Measurements from ENCODE around the gene SULT6B1.

- TF ChIP-seq CTCF (IDR thresholded peaks at IDR 0.05; ENCODE audit: extremely low read depth in 1 of 2, insufficient read depth in 1 of 2, low read depth in 1 of 2, low read length in 2 of 2) (no peak), POLR2A (IDR thresholded peaks at IDR 0.05; ENCODE audit: low read depth, low read length) (no peak), MYC (IDR thresholded peaks at IDR 0.05; ENCODE audit: low read depth, low read length) (no peak), EZH2 (IDR thresholded peaks at IDR 0.05; ENCODE audit: borderline replicate concordance, low read depth, low read length, severe bottlenecking) (no peak), MAX (IDR thresholded peaks at IDR 0.05; ENCODE audit: insufficient read depth, insufficient read length) (no peak), GATA2 (IDR thresholded peaks at IDR 0.05; ENCODE audit: insufficient read depth, insufficient read length, low read depth, low read length) (no peak)
Observed at GRCh38 chr2:37223131-37223530, 34.7 kb upstream of the SULT6B1 start.
